Endothelial cell of umbilical vein (primary cell): Measurements from ENCODE around the gene ENOX2.

Experiments
- CTCF ChIP-seq, 2 donors: IDR thresholded peaks; 1 replicate in 1 of 2; 2 replicates in 1 of 2; pipeline ENCODE4 v1.5.1; 2011; ENCODE audit warnings: low read length in 2 of 2, mild to moderate bottlenecking in 2 of 2, moderate library complexity in 2 of 2, control low read depth in 1 of 2, inconsistent platforms in 1 of 2, low read depth in 1 of 2; ENCODE audit not compliant: insufficient read depth in 1 of 2; ENCODE audit errors: extremely low read depth in 1 of 2
- EZH2 ChIP-seq: IDR thresholded peaks from 2 replicates; pipeline ENCODE4 v1.6.1; 2012; ENCODE audit warnings: borderline replicate concordance, low read depth, mild to moderate bottlenecking, moderate library complexity, low read length, inconsistent platforms; ENCODE audit not compliant: severe bottlenecking
- FOS ChIP-seq: IDR thresholded peaks from 2 replicates; pipeline ENCODE4 v1.6.1; 2011; ENCODE audit warnings: mild to moderate bottlenecking, low read length, moderate library complexity, borderline replicate concordance; ENCODE audit not compliant: insufficient read depth
- GATA2 ChIP-seq: IDR thresholded peaks from 2 replicates; pipeline ENCODE4 v1.7.0; 2011; ENCODE audit warnings: low read depth, mild to moderate bottlenecking, moderate library complexity, mixed read lengths, low read length; ENCODE audit not compliant: insufficient read length, insufficient read depth
- JUN ChIP-seq: IDR thresholded peaks from 2 replicates; pipeline ENCODE4 v1.6.1; 2011; ENCODE audit warnings: borderline replicate concordance, low read depth; ENCODE audit not compliant: insufficient read length, insufficient read depth
- MAX ChIP-seq: IDR thresholded peaks from 2 replicates; pipeline ENCODE4 v1.6.1; 2011; ENCODE audit not compliant: insufficient read depth, insufficient read length
- MYC ChIP-seq: IDR thresholded peaks from one replicate; pipeline ENCODE4 v1.6.1; 2011; ENCODE audit warnings: mild to moderate bottlenecking, low read depth, low read length
- POLR2A ChIP-seq: IDR thresholded peaks from 2 replicates; pipeline ENCODE4 v1.6.1; 2012; ENCODE audit warnings: low read depth, mild to moderate bottlenecking, control low read depth, low read length
- POLR2AphosphoS5 ChIP-seq: IDR thresholded peaks from 2 replicates; pipeline ENCODE4 v1.6.1; 2012; ENCODE audit warnings: low read depth, mild to moderate bottlenecking, control low read depth, low read length, moderate library complexity; ENCODE audit not compliant: insufficient read depth

GRCh38 chrX:130593911-130594310 lies 309.1 kb downstream of the ENOX2 start:
- TF ChIP-seq CTCF (IDR thresholded peaks at IDR 0.05; ENCODE audit: extremely low read depth in 1 of 2, insufficient read depth in 1 of 2, low read depth in 1 of 2, low read length in 2 of 2) (no peak), POLR2AphosphoS5 (no peak), EZH2 (no peak), JUN (no peak), MAX (no peak), POLR2A (no peak), MYC (no peak), GATA2 (no peak), FOS (no peak)
